Right cardiac atrium (tissue), 5 donors: Measurements from ENCODE around the gene FEM1B. TPM values are rescaled to one million over a fixed set of nuclear protein-coding genes. Genes with fewer than 3 reads are reported as not detected.

ENCODE experiments used
- ATAC-seq, 2 donors: fragments of 200-7000 bp; cut with Tn5 transposase; one replicate each; pipeline versions ENCODE4 v1.8.0 to v1.9.1; 2020; ENCODE audit warnings: moderate library complexity in 2 of 2, mild to moderate bottlenecking in 1 of 2
- DNase-seq, 3 donors: peaks; one replicate each; pipeline ENCODE4 v3.0.0-alpha.2; 2020
- H3K27ac ChIP-seq: one replicate; pipeline ENCODE4 v1.5.1; 2013; ENCODE audit warnings: mild to moderate bottlenecking, low read length, control low read depth, moderate library complexity
- H3K27me3 ChIP-seq: one replicate; pipeline ENCODE4 v1.6.1; 2013; ENCODE audit not compliant: control insufficient read depth, insufficient read depth
- H3K4me1 ChIP-seq: one replicate; pipeline ENCODE4 v1.6.1; 2013; ENCODE audit warnings: low read length; ENCODE audit not compliant: control insufficient read depth, insufficient read depth
- H3K4me3 ChIP-seq: one replicate; pipeline ENCODE4 v1.5.1; 2013; ENCODE audit warnings: low read length, control low read depth
- H3K9me3 ChIP-seq: one replicate; pipeline ENCODE4 v1.6.1; 2013; ENCODE audit warnings: low read length; ENCODE audit not compliant: control insufficient read depth
- WGBS: extraction: QIAGEN DNeasy Blood & Tissue Kit; methylation state at CpG from one replicate; pipeline ENCODE4 v1.1.7; 2013; 5-methylcytosine and 5-hydroxymethylcytosine counted together
- intact Hi-C, 4 donors: fragments of 100-400 bp; cut with DNase I; formaldehyde crosslinking; loops; one replicate each; pipeline versions ENCODE4 v1.11.0 to v1.14.0; 2022 to 2023
- polyA plus RNA-seq: library from polyadenylated mRNA; stranded (reverse); fragments of 200-250 nt; gene quantifications from one replicate; pipeline ENCODE4 v1.2.3, GENCODE V29; 2013
- total RNA-seq, 4 donors: library from RNA; stranded (reverse); fragmentation: NEBNext Ultra II Directional; extraction: Animal tissue kit (Norgen Biotek cat#: 25700); gene quantifications; one replicate each; pipeline ENCODE4 v1.2.1, GENCODE V29; 2021
- donor health status: healthy with polysubstance abuse.
- donor health status: DM: no; HTN: yes; CAD: no.
- donor health status: DM: no; HTN: no; CAD: no.
- donor health status: DM: no; HTN: yes; CAD: no; lungs with severe emphysema.
- donor health status: DM: yes; HTN: yes; CAD: no.

The FEM1B gene
- total and polyA plus RNA-seq, 5 donors = 13.8 to 86.9 (median 56.9) TPM

DNA sequence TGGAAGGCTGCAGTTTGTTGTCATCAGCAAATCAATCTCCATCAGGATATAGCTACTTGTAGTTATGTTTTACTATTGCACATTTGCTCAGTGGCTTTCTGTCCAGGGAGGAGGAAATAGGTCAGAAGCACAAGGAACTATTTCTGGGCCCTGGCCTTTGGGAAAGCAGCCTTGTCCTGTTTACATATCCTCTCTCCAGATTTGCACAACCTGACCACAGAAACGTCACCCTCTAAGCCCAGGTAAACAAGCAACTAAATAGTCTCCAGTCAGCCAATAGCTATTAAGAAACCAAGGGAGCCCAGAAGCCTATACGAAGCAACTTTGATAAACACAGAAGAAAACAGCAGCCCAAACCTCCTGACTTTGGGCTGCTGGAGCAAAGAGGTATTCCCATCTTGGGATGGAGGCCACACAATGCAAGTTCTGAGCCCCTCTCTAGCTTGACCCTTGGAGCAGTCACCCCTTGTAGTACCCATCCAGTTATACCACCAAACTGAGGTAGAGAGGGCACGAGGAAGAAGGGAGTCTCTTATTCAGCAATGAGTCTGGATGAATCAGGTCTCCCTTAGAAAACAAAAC, 2.3 kb upstream of the FEM1B start:
- intact Hi-C loops = no loop called here
- H3K4me1 ChIP-seq = peaks cover 10% of the 10 kb centered on the region
- no peaks in the 10 kb centered on the region for H3K27me3 ChIP-seq
- WGBS = 81% methylated on average over 3 of the region's 3 CpGs
- DNase-seq (no peak), ATAC-seq (no peak)
- H3K9me3 ChIP-seq = no peaks in the 10 kb centered on the region
- no peak overlapping the region for H3K4me3 ChIP-seq
- peak overlapping the region; percentile 39 for H3K27ac ChIP-seq

DNA sequence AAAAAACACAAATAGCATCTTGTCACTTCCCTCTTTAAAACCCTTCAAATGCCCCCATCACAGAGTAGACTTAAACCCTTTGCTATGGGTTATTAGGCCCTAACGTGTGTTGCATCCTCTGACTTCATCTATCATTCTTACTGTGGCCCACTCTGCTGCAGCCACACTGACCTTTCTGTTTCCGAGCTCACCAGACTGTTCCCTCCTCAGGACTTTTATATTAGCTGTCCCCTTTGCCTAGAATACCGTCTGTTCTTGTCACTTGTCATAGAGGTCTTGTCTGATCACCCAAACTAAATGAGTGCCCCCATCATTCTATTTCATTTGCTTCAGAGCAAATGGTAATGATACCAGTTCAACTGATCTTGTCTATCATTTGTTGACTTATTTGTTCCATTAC, 877 bp upstream of the FEM1B start:
- Histone ChIP-seq H3K27me3 (no peaks in the 10 kb centered on the region), H3K27ac (peak overlapping the region; percentile 96), H3K9me3 (no peaks in the 10 kb centered on the region), H3K4me1 (peaks cover 10% of the 10 kb centered on the region), H3K4me3 (peak overlapping the region; percentile 60)
- WGBS = 25% methylated on average over 3 of the region's 3 CpGs
- intact Hi-C loops = no loop called here
- ATAC-seq = no peak
- no peak for DNase-seq

GRCh38 chr15:68277131-68277602, 378 bp upstream of the FEM1B start:
- intact Hi-C loops = no loop called here
- peak; percentile 40 to 55 for ATAC-seq

DNA sequence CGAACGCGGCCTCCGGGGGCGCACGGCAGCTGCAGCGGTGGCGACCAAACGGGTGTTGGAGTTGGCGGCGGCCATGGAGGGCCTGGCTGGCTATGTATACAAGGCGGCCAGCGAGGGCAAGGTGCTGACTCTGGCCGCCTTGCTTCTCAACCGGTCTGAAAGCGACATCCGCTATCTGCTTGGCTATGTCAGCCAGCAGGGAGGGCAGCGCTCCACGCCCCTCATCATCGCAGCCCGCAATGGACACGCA, 725 bp downstream of the FEM1B start:
- Histone ChIP-seq H3K9me3 (no peaks in the 10 kb centered on the region), H3K27ac (peak overlapping the region; percentile 76), H3K27me3 (no peaks in the 10 kb centered on the region), H3K4me3 (peak overlapping the region; percentile 60), H3K4me1 (peaks cover 3% of the 10 kb centered on the region)
- intact Hi-C loops = no loop called here
- ATAC-seq (no peak), DNase-seq (no peak)
- WGBS = under 1% methylated on average over 22 of the region's 22 CpGs

More at GRCh38 chr15:68277131-68277602, 378 bp upstream of the FEM1B start:
- Histone ChIP-seq H3K4me1 (peaks cover 6% of the 10 kb centered on the region), H3K4me3 (peak overlapping the region; percentile 60), H3K27me3 (no peaks in the 10 kb centered on the region), H3K9me3 (no peaks in the 10 kb centered on the region), H3K27ac (peak overlapping the region; percentile 96)
- WGBS = under 1% methylated on average over 25 of the region's 25 CpGs
- peak in 2 of 3 donors; percentile 58 to 77 for DNase-seq

DNA sequence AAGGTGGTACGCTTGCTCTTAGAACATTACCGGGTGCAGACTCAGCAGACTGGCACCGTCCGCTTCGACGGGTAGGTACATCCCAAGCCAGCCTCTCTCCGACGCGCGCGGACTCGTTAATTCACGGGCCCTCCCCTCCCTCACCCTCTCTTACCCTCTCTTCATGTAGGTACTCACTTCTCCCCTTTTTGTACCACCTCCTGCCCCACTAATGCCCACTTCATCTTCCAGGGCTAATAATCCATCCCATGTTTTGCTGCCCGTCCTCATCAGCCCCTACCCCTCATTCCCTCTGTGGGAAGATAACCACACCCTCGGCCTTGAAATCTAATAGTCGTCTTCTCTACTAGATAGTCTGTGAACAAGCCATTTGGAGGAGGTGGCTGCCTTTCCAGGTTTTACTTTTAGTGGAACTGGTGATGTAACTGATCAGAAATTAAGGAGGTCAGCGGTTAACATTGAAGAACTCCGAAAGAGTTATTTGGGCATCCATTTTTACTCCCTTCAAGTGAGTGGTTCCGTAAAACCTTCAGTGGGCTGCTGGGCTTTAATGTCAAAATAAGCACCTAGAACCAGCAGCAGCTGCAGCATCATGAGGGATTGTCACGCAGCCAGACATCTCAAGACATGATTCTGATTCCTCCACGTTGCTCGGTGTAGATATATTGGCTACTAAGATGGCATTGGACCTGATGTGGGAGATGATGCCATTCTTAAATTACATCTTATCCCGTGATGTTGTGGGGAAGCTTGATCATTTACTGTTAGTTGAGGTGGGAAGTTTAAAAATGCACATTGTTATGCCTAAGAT, 1.3 kb downstream of the FEM1B start:
- H3K4me1 ChIP-seq = peaks cover 3% of the 10 kb centered on the region
- peak in 1 of 3 donors; percentile 33 for DNase-seq

GRCh38 chr15:68279779-68280753, 2.5 kb downstream of the FEM1B start:
- Histone ChIP-seq H3K4me3 (peak overlapping the region; percentile 60), H3K9me3 (no peaks in the 10 kb centered on the region), H3K4me1 (peaks cover 8% of the 10 kb centered on the region), H3K27ac (peak overlapping the region; percentile 75), H3K27me3 (no peaks in the 10 kb centered on the region)
- intact Hi-C loops = no loop called here
- WGBS = 30% methylated on average over 11 of the region's 11 CpGs
- DNase-seq = no peak
- ATAC-seq = no peak

More for the DNA sequence above, 1.3 kb downstream of the FEM1B start:
- no peaks in the 10 kb centered on the region for H3K27me3 ChIP-seq
- H3K4me3 ChIP-seq = peak overlapping the region; percentile 60
- intact Hi-C loops = no loop called here
- H3K27ac ChIP-seq = peak overlapping the region; percentile 78
- under 1% methylated on average over 23 of the region's 23 CpGs for WGBS
- H3K9me3 ChIP-seq = no peaks in the 10 kb centered on the region
- no peak for ATAC-seq

GRCh38 chr15:68281008-68281407, 3.5 kb downstream of the FEM1B start:
- H3K9me3 ChIP-seq = no peaks in the 10 kb centered on the region
- no peaks in the 10 kb centered on the region for H3K27me3 ChIP-seq
- WGBS = 9% methylated on average over 1 of the region's 1 CpG
- intact Hi-C loops = no loop called here
- ATAC-seq = no peak
- no peak overlapping the region for H3K27ac ChIP-seq
- no peak for DNase-seq
- H3K4me3 ChIP-seq = peak overlapping the region; percentile 60
- peaks cover 8% of the 10 kb centered on the region for H3K4me1 ChIP-seq

GRCh38 chr15:68283401-68283800, 5.9 kb downstream of the FEM1B start:
- intact Hi-C loops = no loop called here
- H3K9me3 ChIP-seq = no peaks in the 10 kb centered on the region
- peaks cover 7% of the 10 kb centered on the region for H3K4me1 ChIP-seq
- DNase-seq (no peak), ATAC-seq (no peak)
- H3K27ac ChIP-seq = no peak overlapping the region
- 76% methylated on average over 2 of the region's 2 CpGs for WGBS
- no peak overlapping the region for H3K4me3 ChIP-seq
- H3K27me3 ChIP-seq = no peaks in the 10 kb centered on the region

DNA sequence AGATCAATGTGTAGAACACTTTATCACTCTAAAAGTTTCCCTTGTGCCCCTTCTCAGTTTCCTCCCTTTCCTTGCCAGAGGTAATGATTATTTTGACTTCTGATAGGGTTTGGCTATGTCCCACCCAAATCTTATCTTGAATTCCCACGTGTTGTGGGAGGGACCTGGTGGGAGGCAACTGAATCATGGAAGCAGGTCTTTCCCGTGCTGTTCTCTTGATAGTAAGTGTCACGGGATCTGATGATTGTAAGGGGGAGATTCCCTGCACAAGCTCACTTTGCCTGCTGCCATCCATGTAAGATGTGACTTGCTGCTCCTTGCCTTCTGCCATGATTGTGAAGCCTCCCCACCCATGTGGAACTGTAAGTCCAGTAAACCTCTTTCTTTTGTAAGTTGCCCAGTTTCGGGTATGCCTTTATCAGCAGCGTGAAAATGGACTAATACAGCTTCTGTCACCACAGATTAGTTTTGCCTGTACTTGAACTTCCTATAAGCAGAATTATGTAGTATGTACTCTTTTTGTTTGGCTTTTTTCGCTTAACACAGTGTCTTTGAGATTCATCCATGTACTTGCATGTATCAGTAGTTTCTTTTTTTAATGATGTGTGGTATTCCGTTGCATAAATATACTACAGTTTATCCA, 7.2 kb downstream of the FEM1B start:
- peaks cover 11% of the 10 kb centered on the region for H3K4me1 ChIP-seq
- DNase-seq = no peak
- intact Hi-C loops = no loop called here
- H3K27ac ChIP-seq = no peak overlapping the region
- ATAC-seq = no peak
- H3K27me3 ChIP-seq = no peaks in the 10 kb centered on the region
- no peak overlapping the region for H3K4me3 ChIP-seq
- WGBS = 70% methylated on average over 7 of the region's 7 CpGs
- no peaks in the 10 kb centered on the region for H3K9me3 ChIP-seq

GRCh38 chr15:68285259-68285980, 7.9 kb downstream of the FEM1B start:
- no peak for ATAC-seq
- H3K27me3 ChIP-seq = no peaks in the 10 kb centered on the region
- H3K4me1 ChIP-seq = peaks cover 13% of the 10 kb centered on the region
- intact Hi-C loops = no loop called here
- no peak overlapping the region for H3K4me3 ChIP-seq
- H3K9me3 ChIP-seq = no peaks in the 10 kb centered on the region
- no peak for DNase-seq
- WGBS = 90% methylated on average over 5 of the region's 5 CpGs
- H3K27ac ChIP-seq = no peak overlapping the region
